ENCODE measurements around the gene AK1. TPM values are rescaled to one million over a fixed set of nuclear protein-coding genes. Genes with fewer than 3 reads are reported as not detected.

Gene AK1
- total RNA-seq, 4 donors from 2014 or later = 24.7 to 110 (median 62.4) TPM

DNA sequence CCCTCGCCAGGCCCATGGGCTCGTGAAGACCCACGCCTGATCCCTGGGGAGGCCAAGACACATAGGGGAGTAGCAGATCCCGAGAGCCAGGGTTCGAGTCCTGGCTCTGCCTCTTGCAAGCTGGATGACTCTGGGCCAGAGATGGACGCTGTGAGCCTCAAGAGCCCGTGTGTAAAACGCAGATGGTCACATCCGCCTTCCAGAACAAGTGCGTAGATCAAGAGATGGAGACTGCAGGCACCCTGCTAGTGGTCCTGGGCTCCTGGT lies 31.1 kb upstream of the AK1 start:
- intact Hi-C loops (cut with DNase I; ENCODE audit: low total_unique reads) = no loop called here
- H3K9me3 ChIP-seq = no peaks in the 10 kb centered on the region
- no peak for DNase-seq
- H3K4me3 ChIP-seq = no peak overlapping the region
- H3K27ac ChIP-seq = no peak overlapping the region
- 97 to 100% methylated on average over 2 to 8 of the region's 10 CpGs for WGBS, 2 donors (ENCODE audit: low coverage in 1 of 2)
- H3K27me3 ChIP-seq = no peaks in the 10 kb centered on the region
- peaks cover 44 to 72% (median 54%) of the 10 kb centered on the region in 4 donors for H3K4me1 ChIP-seq
- no peaks in the 10 kb centered on the region for H3K36me3 ChIP-seq
- no peak for TF ChIP-seq EP300 (IDR thresholded peaks at IDR 0.05; ENCODE audit: low read depth)
- TF ChIP-seq, protein P1, sequence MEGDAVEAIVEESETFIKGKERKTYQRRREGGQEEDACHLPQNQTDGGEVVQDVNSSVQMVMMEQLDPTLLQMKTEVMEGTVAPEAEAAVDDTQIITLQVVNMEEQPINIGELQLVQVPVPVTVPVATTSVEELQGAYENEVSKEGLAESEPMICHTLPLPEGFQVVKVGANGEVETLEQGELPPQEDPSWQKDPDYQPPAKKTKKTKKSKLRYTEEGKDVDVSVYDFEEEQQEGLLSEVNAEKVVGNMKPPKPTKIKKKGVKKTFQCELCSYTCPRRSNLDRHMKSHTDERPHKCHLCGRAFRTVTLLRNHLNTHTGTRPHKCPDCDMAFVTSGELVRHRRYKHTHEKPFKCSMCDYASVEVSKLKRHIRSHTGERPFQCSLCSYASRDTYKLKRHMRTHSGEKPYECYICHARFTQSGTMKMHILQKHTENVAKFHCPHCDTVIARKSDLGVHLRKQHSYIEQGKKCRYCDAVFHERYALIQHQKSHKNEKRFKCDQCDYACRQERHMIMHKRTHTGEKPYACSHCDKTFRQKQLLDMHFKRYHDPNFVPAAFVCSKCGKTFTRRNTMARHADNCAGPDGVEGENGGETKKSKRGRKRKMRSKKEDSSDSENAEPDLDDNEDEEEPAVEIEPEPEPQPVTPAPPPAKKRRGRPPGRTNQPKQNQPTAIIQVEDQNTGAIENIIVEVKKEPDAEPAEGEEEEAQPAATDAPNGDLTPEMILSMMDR (IDR thresholded peaks at IDR 0.05) = no peak
- TF ChIP-seq POLR2A (IDR thresholded peaks at IDR 0.05) = no peak
- no peak for TF ChIP-seq POLR2AphosphoS5 (IDR thresholded peaks at IDR 0.05)
- in situ Hi-C loops (cut with MboI; ENCODE audit: low pct_ligation_motif_present in 1 of 4, low pct_unique_long_range_greater_than_20kb in 1 of 4, low sequenced_read_pairs in 3 of 4) = loop anchor here in 3 of 4 donors (25.0 kb wide), 2 partner anchors 121 to 321 kb away; partner anchors contain the start of genes CDK9 (in 1 of the 3) and SH2D3C (in 1 of the 3)

DNA sequence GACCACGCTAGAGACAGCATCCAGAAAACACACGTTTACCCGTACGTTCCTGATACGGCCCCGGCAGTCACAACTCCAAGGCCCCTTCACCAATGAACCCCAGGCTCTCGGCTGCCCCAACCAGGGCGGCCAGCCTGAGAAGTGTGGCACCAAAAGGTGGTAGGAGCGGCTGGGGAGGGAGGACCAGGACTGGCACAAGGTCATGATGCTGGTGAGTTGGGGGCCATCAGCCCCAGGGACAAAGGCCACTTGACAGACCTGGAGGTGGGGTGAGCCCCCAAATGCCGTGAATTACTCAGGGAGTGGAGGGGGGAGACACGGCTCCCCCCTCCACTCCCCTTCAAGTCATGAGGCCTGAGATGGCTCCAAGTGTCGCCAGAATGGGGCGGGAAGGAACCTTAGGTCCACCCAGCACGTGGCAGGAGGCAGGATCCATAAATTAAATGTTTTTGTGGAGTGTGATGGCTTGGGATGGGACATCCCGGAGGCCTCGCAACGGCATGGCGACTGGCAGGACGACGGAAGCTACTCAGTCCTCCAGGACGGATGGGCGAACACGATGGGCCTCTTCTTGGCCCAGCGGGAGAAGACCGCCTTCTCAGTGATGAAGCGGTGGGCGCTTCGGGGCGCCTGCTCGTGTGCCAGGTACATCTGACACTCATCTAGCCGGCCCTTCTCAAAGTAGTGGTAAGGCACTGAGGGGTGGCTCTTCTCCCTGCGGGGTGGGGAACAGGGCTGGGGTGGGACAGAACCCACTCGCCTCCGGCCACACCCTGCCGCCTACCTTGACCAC lies 30.6 kb upstream of the AK1 start:
- Histone ChIP-seq H3K27ac (no peak overlapping the region), H3K9me3 (no peaks in the 10 kb centered on the region), H3K4me1 (peaks cover 48 to 72% (median 54%) of the 10 kb centered on the region in 4 donors), H3K4me3 (no peak overlapping the region), H3K27me3 (no peaks in the 10 kb centered on the region), H3K36me3 (no peaks in the 10 kb centered on the region)
- peak; percentile 8 for DNase-seq
- no peak for TF ChIP-seq POLR2A (IDR thresholded peaks at IDR 0.05)
- TF ChIP-seq POLR2AphosphoS5 (IDR thresholded peaks at IDR 0.05) = no peak
- TF ChIP-seq, protein P1 (IDR thresholded peaks at IDR 0.05) = no peak
- WGBS, 2 donors (ENCODE audit: low coverage in 1 of 2) = 87 to 90% methylated on average over 4 to 33 of the region's 35 CpGs
- intact Hi-C loops (cut with DNase I; ENCODE audit: low total_unique reads) (no loop called here), in situ Hi-C loops (cut with MboI; ENCODE audit: low pct_ligation_motif_present in 1 of 4, low pct_unique_long_range_greater_than_20kb in 1 of 4, low sequenced_read_pairs in 3 of 4) (loop anchor here in 3 of 4 donors (25.0 kb wide), 2 partner anchors 121 to 321 kb away; partner anchors contain the start of genes CDK9 (in 1 of the 3) and SH2D3C (in 1 of the 3))

DNA sequence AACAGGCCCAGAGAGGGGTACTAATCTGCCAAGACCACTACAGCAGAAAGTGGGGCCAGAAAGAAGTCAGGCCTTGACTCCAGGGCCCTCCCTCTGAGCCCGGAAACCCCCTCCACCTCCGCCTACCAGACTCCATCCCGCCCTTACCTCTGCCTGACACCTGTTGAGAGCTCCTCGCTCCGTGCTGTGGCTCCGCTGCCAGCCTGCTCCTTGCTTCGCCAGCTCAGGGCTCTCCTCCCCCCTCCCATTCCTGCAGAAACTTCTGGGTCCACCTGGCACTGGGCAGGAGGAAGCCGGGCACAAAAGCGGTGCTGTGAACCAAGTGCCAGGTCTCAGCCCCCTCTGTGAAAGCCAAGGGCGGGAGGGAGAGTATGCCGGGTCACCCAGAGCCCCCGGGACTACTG lies 28.3 kb upstream of the AK1 start:
- in situ Hi-C loops (cut with MboI; ENCODE audit: low pct_ligation_motif_present in 1 of 4, low pct_unique_long_range_greater_than_20kb in 1 of 4, low sequenced_read_pairs in 3 of 4) = loop anchor here in 3 of 4 donors (25.0 kb wide), 2 partner anchors 118 to 318 kb away; partner anchors contain the start of genes CDK9 (in 1 of the 3) and SH2D3C (in 1 of the 3)
- WGBS, 2 donors (ENCODE audit: low coverage in 1 of 2) = 61 to 75% methylated on average over 5 to 12 of the region's 12 CpGs
- H3K4me1 ChIP-seq = peaks cover 43 to 75% (median 48%) of the 10 kb centered on the region in 4 donors

More for the DNA sequence above, 28.3 kb upstream of the AK1 start:
- Histone ChIP-seq H3K27me3 (no peaks in the 10 kb centered on the region), H3K36me3 (no peaks in the 10 kb centered on the region), H3K9me3 (no peaks in the 10 kb centered on the region), H3K27ac (peak overlapping the region; percentile 76 to 89 (median 84)), H3K4me3 (peak overlapping the region in 1 of 4 donors; percentile 40)
- TF ChIP-seq, protein P1 (IDR thresholded peaks at IDR 0.05) = no peak
- DNase-seq = peak; percentile 63
- intact Hi-C loops (cut with DNase I; ENCODE audit: low total_unique reads) = no loop called here
